ENCODE data around the gene TRIM60.

- TF ChIP-seq CTCF (IDR thresholded peaks at IDR 0.05), result no peak
- no peak for TF ChIP-seq POLR2A (IDR thresholded peaks at IDR 0.05; ENCODE audit: low read depth)
These were observed 21.8 kb downstream of the TRIM60 start, which contains the start of gene TRIM75 for GRCh38 chr4:165053645-165054044.

Measured in esophagus muscularis mucosa (tissue), 3 donors.